Testis (tissue), 3 donors: ENCODE results near the gene PSMD2. TPM values are rescaled to one million over a fixed set of nuclear protein-coding genes. Genes with fewer than 3 reads are reported as not detected.

Experiments
- DNase-seq: peaks from one replicate; pipeline ENCODE4 v3.0.0-alpha.2; 2019
- H3K27ac ChIP-seq, 2 donors: fragments of 200-600 bp; sonication (generic); one replicate each; pipeline ENCODE4 v1.5.1; 2019
- H3K27me3 ChIP-seq: fragments of 200-600 bp; sonication (generic); one replicate; pipeline ENCODE4 v1.5.1; 2019
- H3K36me3 ChIP-seq: fragments of 200-600 bp; sonication (generic); one replicate; pipeline ENCODE4 v1.5.1; 2017; ENCODE audit warnings: low read depth; ENCODE audit errors: missing control alignments
- H3K4me1 ChIP-seq: fragments of 200-600 bp; sonication (generic); one replicate; pipeline ENCODE4 v1.5.1; 2019
- H3K4me3 ChIP-seq, 2 donors: fragments of 200-600 bp; sonication (generic); one replicate each; pipeline ENCODE4 v1.5.1; 2017 to 2019
- H3K9me3 ChIP-seq: fragments of 200-600 bp; sonication (generic); one replicate; pipeline ENCODE4 v1.5.1; 2017
- POLR2A ChIP-seq: fragments of 450-650 bp; IDR thresholded peaks from one replicate; pipeline ENCODE4 v1.6.1; 2017; ENCODE audit warnings: antibody characterized with exemption, mild to moderate bottlenecking, moderate library complexity
- WGBS, 2 donors: methylation state at CpG; one replicate each; pipeline ENCODE4 v1.1.5; 2018; 5-methylcytosine and 5-hydroxymethylcytosine counted together
- intact Hi-C: fragments of 100-400 bp; cut with DNase I; formaldehyde crosslinking; loops from one replicate; pipeline ENCODE4 v1.15.1; 2023; ENCODE audit warnings: low total_unique reads
- polyA plus RNA-seq: library from polyadenylated mRNA; stranded (reverse); fragments of 350-450 nt; fragmentation: Illumina TruSeq; extraction: RNeasy Lipid Tissue Mini Kit (QIAGEN cat#74804); gene quantifications from one replicate; pipeline ENCODE4 v1.2.3, GENCODE V29; 2014; ENCODE audit warnings: low read depth, low replicate concordance; ENCODE audit not compliant: insufficient read depth
- total RNA-seq, 2 donors: library from RNA; depleted of rRNA; stranded (reverse); fragments of >200 nt; gene quantifications; one replicate each; pipeline ENCODE4 v1.2.3, GENCODE V29; 2016
- TF ChIP-seq, protein P1 (sequence below), 3 experiments: fragments of 450-650 bp in 2 of 3; fragments of 200-600 bp in 1 of 3; sonication (generic) in 1 of 3; IDR thresholded peaks; one replicate each; pipeline ENCODE4 v1.5.1; 2016 to 2019; ENCODE audit warnings: antibody characterized with exemption in 3 of 3, mild to moderate bottlenecking in 2 of 3, moderate library complexity in 1 of 3

PSMD2 gene
- total and polyA plus RNA-seq, 3 donors from 2014 or later: 289 to 379 (median 339) TPM

DNA sequence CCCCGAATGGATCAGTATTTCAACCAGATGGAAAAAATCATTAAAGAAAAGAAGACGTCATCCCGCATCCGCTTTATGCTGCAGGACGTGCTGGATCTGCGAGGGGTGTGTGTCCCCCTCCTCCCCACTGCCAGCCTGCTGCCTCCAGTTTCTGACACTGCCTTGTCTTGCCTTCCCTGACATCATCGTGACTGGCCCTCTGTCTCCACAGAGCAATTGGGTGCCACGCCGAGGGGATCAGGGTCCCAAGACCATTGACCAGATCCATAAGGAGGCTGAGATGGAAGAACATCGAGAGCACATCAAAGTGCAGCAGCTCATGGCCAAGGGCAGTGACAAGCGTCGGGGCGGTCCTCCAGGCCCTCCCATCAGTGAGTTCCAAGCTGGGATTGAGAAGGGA lies 26.2 kb downstream of the PSMD2 start:
- WGBS, 2 donors: 86 to 90% methylated on average over 13 of the region's 13 CpGs
- intact Hi-C loops: no loop called here
- H3K4me1 ChIP-seq: peaks cover 20% of the 10 kb centered on the region
- no peaks in the 10 kb centered on the region for H3K27me3 ChIP-seq
- H3K4me3 ChIP-seq: no peak overlapping the region
- no peak for DNase-seq
- TF ChIP-seq, protein P1, sequence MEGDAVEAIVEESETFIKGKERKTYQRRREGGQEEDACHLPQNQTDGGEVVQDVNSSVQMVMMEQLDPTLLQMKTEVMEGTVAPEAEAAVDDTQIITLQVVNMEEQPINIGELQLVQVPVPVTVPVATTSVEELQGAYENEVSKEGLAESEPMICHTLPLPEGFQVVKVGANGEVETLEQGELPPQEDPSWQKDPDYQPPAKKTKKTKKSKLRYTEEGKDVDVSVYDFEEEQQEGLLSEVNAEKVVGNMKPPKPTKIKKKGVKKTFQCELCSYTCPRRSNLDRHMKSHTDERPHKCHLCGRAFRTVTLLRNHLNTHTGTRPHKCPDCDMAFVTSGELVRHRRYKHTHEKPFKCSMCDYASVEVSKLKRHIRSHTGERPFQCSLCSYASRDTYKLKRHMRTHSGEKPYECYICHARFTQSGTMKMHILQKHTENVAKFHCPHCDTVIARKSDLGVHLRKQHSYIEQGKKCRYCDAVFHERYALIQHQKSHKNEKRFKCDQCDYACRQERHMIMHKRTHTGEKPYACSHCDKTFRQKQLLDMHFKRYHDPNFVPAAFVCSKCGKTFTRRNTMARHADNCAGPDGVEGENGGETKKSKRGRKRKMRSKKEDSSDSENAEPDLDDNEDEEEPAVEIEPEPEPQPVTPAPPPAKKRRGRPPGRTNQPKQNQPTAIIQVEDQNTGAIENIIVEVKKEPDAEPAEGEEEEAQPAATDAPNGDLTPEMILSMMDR (IDR thresholded peaks at IDR 0.05): no peak
- TF ChIP-seq POLR2A: no peak
- peaks cover 6% of the 10 kb centered on the region for H3K36me3 ChIP-seq
- H3K27ac ChIP-seq: no peak overlapping the region
- no peaks in the 10 kb centered on the region for H3K9me3 ChIP-seq

DNA sequence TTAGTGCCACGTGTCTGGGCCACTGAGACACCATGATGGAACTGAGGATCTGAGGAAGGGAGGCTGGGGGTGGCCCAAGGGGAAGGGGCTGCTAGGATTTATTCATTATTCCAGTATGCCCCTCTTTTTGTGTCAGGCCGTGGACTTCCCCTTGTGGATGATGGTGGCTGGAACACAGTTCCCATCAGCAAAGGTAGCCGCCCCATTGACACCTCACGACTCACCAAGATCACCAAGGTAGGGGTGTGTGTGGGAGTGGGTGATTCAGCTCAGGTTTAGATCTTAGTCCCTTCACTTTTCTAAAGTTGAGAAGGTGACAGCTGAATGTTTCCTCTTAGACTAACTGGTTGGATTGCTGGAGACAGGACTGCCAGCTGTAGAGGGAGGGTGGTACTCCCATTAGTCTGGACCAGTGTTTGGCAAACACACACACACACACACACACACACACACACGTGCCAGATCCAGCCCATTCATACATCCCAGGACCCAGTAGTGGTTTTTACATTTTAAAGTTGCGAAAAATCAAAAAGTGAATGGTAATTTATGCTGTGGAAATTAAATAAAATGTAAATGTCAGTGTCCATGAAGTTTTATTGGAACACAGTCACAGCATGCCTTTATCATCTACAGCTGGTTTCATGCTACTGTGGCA lies 26.8 kb downstream of the PSMD2 start:
- Histone ChIP-seq H3K4me1 (peaks cover 14% of the 10 kb centered on the region), H3K36me3 (peaks cover 6% of the 10 kb centered on the region), H3K27ac (no peak overlapping the region), H3K27me3 (no peaks in the 10 kb centered on the region), H3K9me3 (no peaks in the 10 kb centered on the region), H3K4me3 (no peak overlapping the region)
- TF ChIP-seq POLR2A: no peak
- TF ChIP-seq, protein P1 (IDR thresholded peaks at IDR 0.05): no peak
- intact Hi-C loops: no loop called here
- 80 to 89% methylated on average over 6 of the region's 6 CpGs for WGBS, 2 donors
- no peak for DNase-seq

DNA sequence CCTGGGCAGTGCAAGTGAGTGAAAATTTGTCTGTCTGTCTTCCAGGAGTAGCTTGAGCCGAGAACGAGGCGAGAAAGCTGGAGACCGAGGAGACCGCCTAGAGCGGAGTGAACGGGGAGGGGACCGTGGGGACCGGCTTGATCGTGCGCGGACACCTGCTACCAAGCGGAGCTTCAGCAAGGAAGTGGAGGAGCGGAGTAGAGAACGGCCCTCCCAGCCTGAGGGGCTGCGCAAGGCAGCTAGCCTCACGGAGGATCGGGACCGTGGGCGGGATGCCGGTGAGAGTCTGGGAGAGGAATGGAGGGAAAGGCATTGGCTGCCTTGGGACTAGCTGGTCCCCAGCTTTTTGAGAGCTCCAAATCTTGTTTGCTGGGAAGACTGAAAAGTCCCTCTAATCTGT lies 28.1 kb downstream of the PSMD2 start:
- intact Hi-C loops: no loop called here
- no peak for TF ChIP-seq POLR2A
- TF ChIP-seq, protein P1 (IDR thresholded peaks at IDR 0.05): no peak
- Histone ChIP-seq H3K4me3 (no peak overlapping the region), H3K27ac (no peak overlapping the region), H3K4me1 (peaks cover 5% of the 10 kb centered on the region), H3K9me3 (no peaks in the 10 kb centered on the region), H3K27me3 (no peaks in the 10 kb centered on the region), H3K36me3 (peaks cover 6% of the 10 kb centered on the region)
- no peak for DNase-seq
- 92 to 95% methylated on average over 21 of the region's 21 CpGs for WGBS, 2 donors

DNA sequence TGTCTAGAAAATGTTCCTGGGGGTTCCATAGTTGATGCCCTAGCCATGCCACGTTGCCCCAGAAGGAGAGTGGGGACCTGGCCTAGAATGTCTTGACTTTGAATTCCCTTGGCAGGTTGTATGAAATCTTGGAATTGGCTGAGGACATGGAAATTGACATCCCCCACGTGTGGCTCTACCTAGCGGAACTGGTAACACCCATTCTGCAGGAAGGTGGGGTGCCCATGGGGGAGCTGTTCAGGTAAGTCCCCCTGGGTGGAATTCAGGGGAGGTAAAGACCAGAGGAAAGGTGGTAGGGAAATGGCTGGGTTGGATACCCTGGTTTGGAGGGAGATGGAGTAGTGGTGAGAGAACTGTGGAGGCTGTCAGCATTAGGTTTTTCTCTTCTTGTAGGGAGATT lies 29.5 kb downstream of the PSMD2 start:
- no peaks in the 10 kb centered on the region for H3K27me3 ChIP-seq
- TF ChIP-seq, protein P1 (IDR thresholded peaks at IDR 0.05): no peak
- TF ChIP-seq POLR2A: no peak
- intact Hi-C loops: no loop called here
- WGBS, 2 donors: 39 to 57% methylated on average over 3 of the region's 3 CpGs
- no peaks in the 10 kb centered on the region for H3K9me3 ChIP-seq
- no peak overlapping the region for H3K27ac ChIP-seq
- no peak overlapping the region for H3K4me3 ChIP-seq
- H3K36me3 ChIP-seq: peaks cover 6% of the 10 kb centered on the region
- H3K4me1 ChIP-seq: peaks cover 3% of the 10 kb centered on the region
- no peak for DNase-seq
